Left lung (tissue), 10 donors: ENCODE data around the gene MMP25. TPM values are rescaled to one million over a fixed set of nuclear protein-coding genes. Genes with fewer than 3 reads are reported as not detected.
A peak's percentile ranks its signal among the peaks of the same experiment; 100 is the strongest.

Source experiments
- ATAC-seq: fragments of 200-7000 bp; cut with Tn5 transposase; one replicate; pipeline ENCODE4 v1.9.1; 2020; ENCODE audit warnings: moderate library complexity
- DNase-seq, 4 donors: peaks; one replicate each; pipeline ENCODE4 v3.0.0-alpha.2; 2013 to 2020
- H3K27ac ChIP-seq, 2 donors: fragments of 200-600 bp; sonication (generic) in 1 of 2; one replicate each; pipeline versions ENCODE4 v1.5.0 to v1.8.0; 2020 to 2021
- H3K27me3 ChIP-seq, 2 donors: fragments of 200-600 bp; sonication (generic) in 1 of 2; one replicate each; pipeline versions ENCODE4 v1.5.0 to v1.8.0; 2020 to 2021
- H3K36me3 ChIP-seq, 2 donors: fragments of 200-600 bp; sonication (generic) in 1 of 2; one replicate each; pipeline versions ENCODE4 v1.5.0 to v1.8.0; 2020 to 2021
- H3K4me1 ChIP-seq, 2 donors: fragments of 200-600 bp; one replicate each; pipeline ENCODE4 v1.8.0; 2021
- H3K4me3 ChIP-seq, 2 donors: fragments of 200-600 bp; sonication (generic) in 1 of 2; one replicate each; pipeline versions ENCODE4 v1.5.0 to v1.8.0; 2020 to 2021; ENCODE audit warnings: mild to moderate bottlenecking in 1 of 2
- H3K9me3 ChIP-seq, 2 donors: fragments of 200-600 bp; sonication (generic) in 1 of 2; one replicate each; pipeline versions ENCODE4 v1.5.0 to v1.8.0; 2020 to 2021
- intact Hi-C, 2 donors: fragments of 100-400 bp; cut with DNase I; formaldehyde crosslinking; loops; one replicate each; pipeline versions ENCODE4 v1.11.2 to v1.14.2; 2022
- polyA plus RNA-seq, 6 donors: library from polyadenylated mRNA; unstranded; fragments of 120-200 nt; gene quantifications; one replicate each; pipeline ENCODE4 v1.2.1, GENCODE V29; 2013; ENCODE audit not compliant: insufficient read length in 6 of 6
- total RNA-seq, 2 donors: library from RNA; stranded (reverse); fragmentation: NEBNext Ultra II Directional; extraction: Animal tissue kit (Norgen Biotek cat#: 25700); gene quantifications; one replicate each; pipeline ENCODE4 v1.2.1, GENCODE V29; 2021
- TF ChIP-seq, protein P1 (sequence below), 2 donors: fragments of 200-600 bp; sonication (generic) in 1 of 2; IDR thresholded peaks; one replicate each; pipeline versions ENCODE4 v1.5.0 to v1.8.0; 2021; ENCODE audit warnings: antibody characterized with exemption in 2 of 2
- donor health status: DM: no; HTN: yes; CAD: no.
- donor health status: DM: no; HTN: no; CAD: no.

MMP25 gene
- total and polyA plus RNA-seq, 8 donors, result 1.8 to 91.9 (median 2.4) TPM

DNA sequence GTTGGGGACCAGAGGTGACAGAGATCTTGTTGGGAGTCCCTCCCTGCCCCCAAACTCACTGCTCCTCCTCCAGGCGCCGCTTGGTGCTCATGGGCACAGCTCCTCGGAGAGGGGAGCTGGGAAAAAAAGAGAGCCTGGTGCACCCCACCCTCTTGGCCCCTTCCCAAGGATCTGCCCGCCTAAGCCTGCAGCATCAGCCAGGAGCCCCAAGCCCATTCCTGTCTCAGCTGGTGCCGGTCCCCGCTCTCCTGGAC, 23.0 kb upstream of the MMP25 start:
- TF ChIP-seq, protein P1, sequence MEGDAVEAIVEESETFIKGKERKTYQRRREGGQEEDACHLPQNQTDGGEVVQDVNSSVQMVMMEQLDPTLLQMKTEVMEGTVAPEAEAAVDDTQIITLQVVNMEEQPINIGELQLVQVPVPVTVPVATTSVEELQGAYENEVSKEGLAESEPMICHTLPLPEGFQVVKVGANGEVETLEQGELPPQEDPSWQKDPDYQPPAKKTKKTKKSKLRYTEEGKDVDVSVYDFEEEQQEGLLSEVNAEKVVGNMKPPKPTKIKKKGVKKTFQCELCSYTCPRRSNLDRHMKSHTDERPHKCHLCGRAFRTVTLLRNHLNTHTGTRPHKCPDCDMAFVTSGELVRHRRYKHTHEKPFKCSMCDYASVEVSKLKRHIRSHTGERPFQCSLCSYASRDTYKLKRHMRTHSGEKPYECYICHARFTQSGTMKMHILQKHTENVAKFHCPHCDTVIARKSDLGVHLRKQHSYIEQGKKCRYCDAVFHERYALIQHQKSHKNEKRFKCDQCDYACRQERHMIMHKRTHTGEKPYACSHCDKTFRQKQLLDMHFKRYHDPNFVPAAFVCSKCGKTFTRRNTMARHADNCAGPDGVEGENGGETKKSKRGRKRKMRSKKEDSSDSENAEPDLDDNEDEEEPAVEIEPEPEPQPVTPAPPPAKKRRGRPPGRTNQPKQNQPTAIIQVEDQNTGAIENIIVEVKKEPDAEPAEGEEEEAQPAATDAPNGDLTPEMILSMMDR (IDR thresholded peaks at IDR 0.05), result no peak
- Histone ChIP-seq H3K4me1 (peaks cover 32 to 62% of the 10 kb centered on the region in 2 donors), H3K9me3 (no peaks in the 10 kb centered on the region), H3K27ac (peak overlapping the region; percentile 94 to 97), H3K36me3 (peaks cover 0 to 26% of the 10 kb centered on the region in 2 donors), H3K4me3 (peak overlapping the region; percentile 61 to 83), H3K27me3 (peaks cover 3 to 9% of the 10 kb centered on the region in 2 donors)
- no peak for ATAC-seq
- peak in 1 of 4 donors; percentile 84 for DNase-seq
- intact Hi-C loops, result no loop called here

DNA sequence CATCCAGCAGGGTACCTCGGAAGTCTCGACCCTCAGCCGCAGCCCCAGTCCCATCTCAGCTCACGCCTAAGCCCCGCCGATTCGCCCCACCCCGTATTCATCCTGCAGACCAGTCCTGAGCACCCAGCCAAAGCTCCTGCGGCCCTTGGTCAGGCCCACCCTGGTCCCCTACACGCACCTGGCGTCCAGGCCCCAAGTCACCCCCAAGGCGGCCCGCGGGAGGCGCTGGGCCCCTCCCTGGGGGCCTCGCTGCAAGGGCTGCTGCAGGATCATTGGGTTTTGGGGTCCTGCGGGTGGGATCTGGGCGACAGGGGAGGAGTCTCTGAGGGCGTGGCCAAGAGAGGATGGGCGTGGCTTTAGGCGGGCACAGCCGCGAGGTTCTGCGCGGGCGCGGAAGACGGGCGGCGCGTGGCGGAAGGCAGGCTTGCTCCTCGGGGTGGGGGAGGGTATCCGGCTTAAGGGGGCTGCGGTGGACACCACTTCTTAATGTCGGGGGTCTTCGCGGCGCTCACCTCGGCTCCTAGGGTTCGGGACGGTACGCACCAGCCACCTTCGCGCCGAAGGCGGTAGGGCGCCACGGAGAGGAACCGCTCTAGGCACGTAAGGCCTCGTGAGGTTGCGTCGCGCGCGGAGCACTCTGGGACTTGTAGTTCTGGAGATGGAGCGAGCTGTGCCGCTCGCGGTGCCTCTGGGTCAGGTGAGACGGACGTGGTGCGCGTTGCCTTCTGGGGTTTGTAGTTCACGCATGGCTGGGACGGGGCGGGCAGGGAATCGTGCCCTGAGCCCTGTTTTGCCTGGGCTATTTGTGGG, 22.5 kb upstream of the MMP25 start, which contains the start of the genes HCFC1R1 and THOC6:
Gene HCFC1R1 (minus strand): TSS at position 274 of the 810 bp plus-strand sequence. CDS start 1 bp downstream, at position 273.
Gene THOC6 (plus strand): TSS at position 367 of the 810 bp plus-strand sequence. CDS start 292 bp downstream, at position 659.
- peak within 1 kb of the TSS; percentile 94 to 97 for H3K27ac ChIP-seq
- H3K4me1 ChIP-seq, result peaks cover 32 to 64% of the 10 kb centered on the region in 2 donors
- peaks cover 0 to 26% of the 10 kb centered on the region in 2 donors for H3K36me3 ChIP-seq
- H3K9me3 ChIP-seq, result no peaks in the 10 kb centered on the region
- peaks cover under 1 to 9% of the 10 kb centered on the region in 2 donors for H3K27me3 ChIP-seq
- peak within 1 kb of the TSS; percentile 61 to 83 for H3K4me3 ChIP-seq
- DNase-seq, result peak; percentile 94 to 99 (median 97)
- intact Hi-C loops, result no loop called here
- peak; percentile 68 for ATAC-seq
- TF ChIP-seq, protein P1 (IDR thresholded peaks at IDR 0.05), result no peak

DNA sequence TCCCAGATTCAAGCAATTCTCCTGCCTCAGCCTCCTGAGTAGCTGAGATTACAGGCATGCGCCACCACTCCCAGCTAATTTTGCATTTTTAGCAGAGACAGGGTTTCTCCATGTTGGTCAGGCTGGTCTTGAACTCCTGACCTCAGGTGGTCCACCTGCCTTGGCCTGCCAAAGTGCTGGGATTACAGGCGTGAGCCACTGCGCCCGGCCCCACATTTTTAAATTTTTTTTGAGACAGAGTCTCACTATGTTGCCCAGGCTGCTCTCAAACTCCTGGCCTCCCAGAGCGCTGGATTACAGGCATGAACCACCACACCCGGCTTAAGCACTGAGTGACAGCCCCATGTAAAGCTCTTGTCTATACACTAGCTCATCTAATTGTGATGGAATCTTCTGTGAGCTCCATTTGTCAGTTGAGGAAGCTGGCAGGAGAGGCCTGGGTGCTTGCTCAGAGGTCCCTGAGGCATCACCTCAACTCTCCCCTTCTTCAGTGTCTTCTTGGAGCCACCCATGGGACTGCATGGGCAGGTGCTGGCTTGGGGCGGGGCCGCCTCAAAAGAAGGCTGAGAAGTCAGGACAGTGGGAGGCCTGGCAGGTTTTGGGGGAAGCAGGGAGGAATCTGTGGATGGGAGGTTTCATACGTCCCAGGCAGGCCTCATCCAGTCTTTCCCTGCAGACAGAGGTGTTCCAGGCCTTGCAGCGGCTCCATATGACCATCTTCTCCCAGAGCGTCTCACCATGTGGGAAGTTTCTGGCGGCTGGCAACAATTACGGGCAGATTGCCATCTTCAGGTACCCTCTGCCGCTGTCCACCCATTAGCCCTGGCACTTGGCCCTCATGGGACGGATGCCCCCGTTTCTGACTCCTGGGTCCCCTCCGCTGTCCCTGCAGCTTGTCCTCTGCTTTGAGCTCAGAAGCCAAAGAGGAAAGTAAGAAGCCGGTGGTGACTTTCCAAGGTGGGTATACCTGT, 21.0 kb upstream of the MMP25 start:
- H3K4me1 ChIP-seq, result peaks cover 29 to 67% of the 10 kb centered on the region in 2 donors
- H3K36me3 ChIP-seq, result peaks cover 0 to 26% of the 10 kb centered on the region in 2 donors
- DNase-seq (no peak), ATAC-seq (no peak)
- peak overlapping the region in 1 of 2 donors; percentile 83 for H3K4me3 ChIP-seq
- intact Hi-C loops, result no loop called here
- no peak overlapping the region for H3K27ac ChIP-seq
- H3K27me3 ChIP-seq, result peaks cover 13 to 21% of the 10 kb centered on the region in 2 donors
- no peaks in the 10 kb centered on the region for H3K9me3 ChIP-seq
- TF ChIP-seq, protein P1 (IDR thresholded peaks at IDR 0.05), result no peak

DNA sequence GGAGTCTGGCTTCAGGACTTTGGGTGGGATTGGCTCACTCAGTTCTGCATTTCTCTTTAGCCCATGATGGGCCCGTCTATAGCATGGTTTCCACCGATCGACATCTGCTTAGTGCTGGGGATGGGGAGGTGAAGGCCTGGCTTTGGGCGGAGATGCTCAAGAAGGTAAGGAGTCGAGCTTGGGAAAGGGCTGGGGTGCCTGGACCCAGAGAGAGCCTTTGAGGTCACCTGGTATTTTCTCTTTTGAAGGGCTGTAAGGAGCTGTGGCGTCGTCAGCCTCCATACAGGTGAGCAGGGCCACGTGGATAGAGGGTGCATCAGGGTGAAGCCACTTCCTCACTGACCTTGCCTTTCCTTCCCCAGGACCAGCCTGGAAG, 20.4 kb upstream of the MMP25 start:
- ATAC-seq (no peak), DNase-seq (no peak)
- TF ChIP-seq, protein P1 (IDR thresholded peaks at IDR 0.05), result no peak
- H3K36me3 ChIP-seq, result peaks cover 0 to 26% of the 10 kb centered on the region in 2 donors
- peaks cover 29 to 67% of the 10 kb centered on the region in 2 donors for H3K4me1 ChIP-seq
- intact Hi-C loops, result no loop called here
- no peaks in the 10 kb centered on the region for H3K9me3 ChIP-seq
- no peak overlapping the region for H3K27ac ChIP-seq
- peaks cover 18 to 28% of the 10 kb centered on the region in 2 donors for H3K27me3 ChIP-seq
- no peak overlapping the region for H3K4me3 ChIP-seq
